Testis (tissue), 2 donors: Measurements from ENCODE around the gene PLA2G4E.

ENCODE experiments used
- POLR2A ChIP-seq: fragments of 450-650 bp; IDR thresholded peaks from one replicate; pipeline ENCODE4 v1.6.1; 2017; ENCODE audit warnings: antibody characterized with exemption, mild to moderate bottlenecking, moderate library complexity
- TF ChIP-seq, protein P1 (sequence below), 3 experiments: fragments of 450-650 bp in 2 of 3; fragments of 200-600 bp in 1 of 3; sonication (generic) in 1 of 3; IDR thresholded peaks; one replicate each; pipeline ENCODE4 v1.5.1; 2016 to 2019; ENCODE audit warnings: antibody characterized with exemption in 3 of 3, mild to moderate bottlenecking in 2 of 3, moderate library complexity in 1 of 3

DNA sequence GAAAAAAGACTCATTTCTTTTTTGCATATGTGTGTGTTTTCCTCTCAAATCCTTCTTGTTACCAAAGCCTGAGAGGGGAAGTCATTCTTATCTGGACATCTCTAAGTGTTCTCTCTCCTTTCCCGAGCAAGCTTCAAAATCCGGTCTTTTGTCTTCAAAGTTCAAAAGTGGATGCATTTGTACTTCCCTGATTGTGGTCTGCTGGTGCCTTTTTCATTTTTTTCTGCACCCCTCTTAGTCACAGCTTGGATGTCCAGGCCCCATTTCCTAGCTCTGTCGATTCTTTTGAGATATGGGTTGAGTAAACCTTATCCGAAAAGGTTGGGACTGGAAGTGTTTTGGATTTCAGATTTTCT lies 83.3 kb downstream of the PLA2G4E start:
- TF ChIP-seq, protein P1, sequence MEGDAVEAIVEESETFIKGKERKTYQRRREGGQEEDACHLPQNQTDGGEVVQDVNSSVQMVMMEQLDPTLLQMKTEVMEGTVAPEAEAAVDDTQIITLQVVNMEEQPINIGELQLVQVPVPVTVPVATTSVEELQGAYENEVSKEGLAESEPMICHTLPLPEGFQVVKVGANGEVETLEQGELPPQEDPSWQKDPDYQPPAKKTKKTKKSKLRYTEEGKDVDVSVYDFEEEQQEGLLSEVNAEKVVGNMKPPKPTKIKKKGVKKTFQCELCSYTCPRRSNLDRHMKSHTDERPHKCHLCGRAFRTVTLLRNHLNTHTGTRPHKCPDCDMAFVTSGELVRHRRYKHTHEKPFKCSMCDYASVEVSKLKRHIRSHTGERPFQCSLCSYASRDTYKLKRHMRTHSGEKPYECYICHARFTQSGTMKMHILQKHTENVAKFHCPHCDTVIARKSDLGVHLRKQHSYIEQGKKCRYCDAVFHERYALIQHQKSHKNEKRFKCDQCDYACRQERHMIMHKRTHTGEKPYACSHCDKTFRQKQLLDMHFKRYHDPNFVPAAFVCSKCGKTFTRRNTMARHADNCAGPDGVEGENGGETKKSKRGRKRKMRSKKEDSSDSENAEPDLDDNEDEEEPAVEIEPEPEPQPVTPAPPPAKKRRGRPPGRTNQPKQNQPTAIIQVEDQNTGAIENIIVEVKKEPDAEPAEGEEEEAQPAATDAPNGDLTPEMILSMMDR (IDR thresholded peaks at IDR 0.05): no peak
- no peak for TF ChIP-seq POLR2A
